ENCODE results near the gene KCNK17.

DNA sequence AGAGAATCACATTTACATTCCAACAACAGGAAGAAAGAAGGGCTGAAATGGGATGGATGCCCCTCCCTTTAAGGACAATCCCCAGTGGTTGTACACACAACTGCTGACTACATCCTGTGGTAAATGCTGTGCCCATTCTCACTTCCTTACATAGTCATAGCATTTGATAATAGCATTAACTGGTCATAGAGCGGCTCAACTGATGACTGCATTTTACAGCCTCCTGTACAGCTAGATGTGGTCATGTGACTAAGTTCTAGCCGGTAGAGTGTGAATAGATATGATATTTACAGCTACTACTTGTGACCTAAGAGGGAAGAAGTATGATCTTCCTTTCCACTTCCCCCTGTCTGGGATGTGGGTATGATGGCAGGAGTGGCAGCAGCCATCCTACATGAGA, 24.7 kb downstream of the KCNK17 start:
- TF ChIP-seq, protein P1, sequence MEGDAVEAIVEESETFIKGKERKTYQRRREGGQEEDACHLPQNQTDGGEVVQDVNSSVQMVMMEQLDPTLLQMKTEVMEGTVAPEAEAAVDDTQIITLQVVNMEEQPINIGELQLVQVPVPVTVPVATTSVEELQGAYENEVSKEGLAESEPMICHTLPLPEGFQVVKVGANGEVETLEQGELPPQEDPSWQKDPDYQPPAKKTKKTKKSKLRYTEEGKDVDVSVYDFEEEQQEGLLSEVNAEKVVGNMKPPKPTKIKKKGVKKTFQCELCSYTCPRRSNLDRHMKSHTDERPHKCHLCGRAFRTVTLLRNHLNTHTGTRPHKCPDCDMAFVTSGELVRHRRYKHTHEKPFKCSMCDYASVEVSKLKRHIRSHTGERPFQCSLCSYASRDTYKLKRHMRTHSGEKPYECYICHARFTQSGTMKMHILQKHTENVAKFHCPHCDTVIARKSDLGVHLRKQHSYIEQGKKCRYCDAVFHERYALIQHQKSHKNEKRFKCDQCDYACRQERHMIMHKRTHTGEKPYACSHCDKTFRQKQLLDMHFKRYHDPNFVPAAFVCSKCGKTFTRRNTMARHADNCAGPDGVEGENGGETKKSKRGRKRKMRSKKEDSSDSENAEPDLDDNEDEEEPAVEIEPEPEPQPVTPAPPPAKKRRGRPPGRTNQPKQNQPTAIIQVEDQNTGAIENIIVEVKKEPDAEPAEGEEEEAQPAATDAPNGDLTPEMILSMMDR (conservative IDR thresholded peaks at IDR 0.05 in 1 of 2, IDR thresholded peaks at IDR 0.05 in 1 of 2; ENCODE audit: extremely low read depth in 1 of 2, insufficient read depth in 1 of 2, low read depth in 1 of 2, low read length in 2 of 2), result no peak
- no peak for TF ChIP-seq EZH2 (IDR thresholded peaks at IDR 0.05; ENCODE audit: borderline replicate concordance, low read length)

Measured in mammary epithelial cell (primary cell).